Stimulated activated CD8-positive, alpha-beta memory T cell treated with anti-CD3 and anti-CD28 coated beads, Interleukin-2, amount 100 ng/mL, for 48 hours (primary cell): ENCODE data around the gene AHDC1.

Experiments
- DNase-seq, 2 donors: peaks; one replicate each; pipeline ENCODE4 v3.0.0-alpha.2; 2020; ENCODE audit warnings: low read depth in 2 of 2

Gene AHDC1

GRCh38 chr1:27528818-27529703 lies 74.9 kb downstream of the AHDC1 start:
- DNase-seq, result no peak

GRCh38 chr1:27527890-27528817 lies 75.8 kb downstream of the AHDC1 start:
- no peak for DNase-seq

- no peak for DNase-seq
Measured at GRCh38 chr1:27527223-27527889, 76.6 kb downstream of the AHDC1 start.

- DNase-seq, result no peak
Measured at GRCh38 chr1:27526569-27527222, 77.2 kb downstream of the AHDC1 start.

- peak; percentile 52 to 56 for DNase-seq
Measured at GRCh38 chr1:27525296-27526272, 78.4 kb downstream of the AHDC1 start.

GRCh38 chr1:27523337-27524020 lies 80.5 kb downstream of the AHDC1 start:
- no peak for DNase-seq

- peak; percentile 51 to 63 for DNase-seq
Measured at GRCh38 chr1:27522432-27523336, 81.3 kb downstream of the AHDC1 start.

- DNase-seq, result no peak
Measured at GRCh38 chr1:27521861-27522431, 82.0 kb downstream of the AHDC1 start.

- DNase-seq, result peak in 1 of 2 donors; percentile 46
Measured at GRCh38 chr1:27521336-27521831, 82.6 kb downstream of the AHDC1 start.

- no peak for DNase-seq
Measured at GRCh38 chr1:27520651-27521050, 83.3 kb downstream of the AHDC1 start.

- DNase-seq, result no peak
Measured at GRCh38 chr1:27519331-27520258, 84.3 kb downstream of the AHDC1 start.

GRCh38 chr1:27518808-27519207 lies 85.1 kb downstream of the AHDC1 start:
- no peak for DNase-seq

GRCh38 chr1:27517907-27518718 lies 85.8 kb downstream of the AHDC1 start:
- DNase-seq, result no peak

- DNase-seq, result no peak
Measured at GRCh38 chr1:27517301-27517700, 86.6 kb downstream of the AHDC1 start.

GRCh38 chr1:27515626-27516025 lies 88.3 kb downstream of the AHDC1 start:
- DNase-seq, result no peak

GRCh38 chr1:27513958-27514357 lies 90.0 kb downstream of the AHDC1 start:
- DNase-seq, result no peak
